ENCODE measurements around the gene PADI6. TPM values are rescaled to one million over a fixed set of nuclear protein-coding genes. Genes with fewer than 3 reads are reported as not detected.

The PADI6 gene
- total and polyA plus RNA-seq, 2 donors (not counting 1 experiment from before 2014, with no cell fraction given), result 0.04 TPM; not detected in 1

DNA sequence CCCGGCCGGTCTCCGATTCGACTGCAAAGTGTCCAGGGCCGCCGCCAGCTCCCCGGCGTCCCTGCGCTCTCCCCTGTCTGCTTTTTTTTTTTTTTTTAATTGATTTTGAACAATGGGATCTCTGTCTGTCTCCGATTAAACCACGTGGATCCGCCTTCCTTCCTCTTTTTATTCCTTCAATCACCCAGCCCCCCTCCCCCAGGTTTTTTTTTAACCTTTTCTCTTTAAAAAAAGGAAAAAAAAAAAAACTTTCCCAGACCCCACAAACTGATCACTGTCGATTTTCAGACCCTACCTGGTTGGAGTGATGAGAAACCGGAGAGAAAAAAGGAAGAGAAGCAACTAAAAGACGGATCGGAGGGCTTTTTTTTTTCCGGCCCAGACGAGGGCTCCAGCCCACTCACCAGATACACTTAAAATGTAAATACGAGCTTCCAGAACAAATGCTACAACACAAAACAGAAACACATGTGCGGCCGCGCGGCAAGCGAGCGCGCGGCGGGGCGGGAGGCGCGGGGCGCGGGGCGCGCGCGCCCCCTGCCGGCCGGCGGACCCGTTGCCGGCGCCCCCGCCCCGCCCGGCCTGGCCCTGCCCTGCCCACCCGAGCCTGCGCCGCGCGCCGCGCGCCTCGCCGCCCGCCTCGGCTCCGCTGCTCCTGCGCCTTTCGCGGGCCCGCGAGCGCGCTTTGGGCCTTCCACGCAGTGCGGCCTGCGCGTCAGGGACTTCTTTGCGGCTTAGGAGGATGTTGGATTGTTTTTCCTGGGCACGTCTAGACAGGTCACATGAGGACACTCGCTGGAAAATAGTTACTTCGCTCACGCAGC lies 67.5 kb downstream of the PADI6 start, which contains the start of gene RCC2:
RCC2 (minus strand) TSS at position 428 of the 824 bp plus-strand sequence. CDS start 1,163 bp downstream, outside the sequence.
- Mint-ChIP-seq H3K27ac (peak within 1 kb of the TSS; percentile 90), H3K4me3 (peak within 1 kb of the TSS; percentile 88), H3K9me3 (ENCODE audit: insufficient read depth) (no peaks in the 10 kb centered on the region), H3K4me1 (peaks cover 31% of the 10 kb centered on the region), H3K27me3 (peaks cover 18% of the 10 kb centered on the region)
- ATAC-seq (ENCODE audit: low read depth), result peak; percentile 69
- peaks cover 44% of the 10 kb centered on the region for H4K20me1 ChIP-seq (ENCODE audit: control insufficient read depth, insufficient read depth, low read length, poor library complexity, severe bottlenecking)
- peak within 1 kb of the TSS; percentile 87 for H2AFZ ChIP-seq (ENCODE audit: insufficient read depth, low read depth, low read length, poor library complexity, severe bottlenecking)
- ChIA-PET CTCF (interaction anchor here (0.5 to 1.6 kb wide), 8 partner anchors 8 to 290 kb away, joined by 3 to 6 read pairs (median 4); no protein-coding TSS in a partner anchor), POLR2A (interaction anchor here (0.7 kb wide), 3 partner anchors 9 to 732 kb away, joined by 3 to 7 read pairs (median 4); no protein-coding TSS in a partner anchor)
- TF ChIP-seq EZH2 (IDR thresholded peaks at IDR 0.05; ENCODE audit: borderline replicate concordance, insufficient read depth, low read depth, low read length, poor library complexity, severe bottlenecking), result no peak
- TF ChIP-seq, protein P1, sequence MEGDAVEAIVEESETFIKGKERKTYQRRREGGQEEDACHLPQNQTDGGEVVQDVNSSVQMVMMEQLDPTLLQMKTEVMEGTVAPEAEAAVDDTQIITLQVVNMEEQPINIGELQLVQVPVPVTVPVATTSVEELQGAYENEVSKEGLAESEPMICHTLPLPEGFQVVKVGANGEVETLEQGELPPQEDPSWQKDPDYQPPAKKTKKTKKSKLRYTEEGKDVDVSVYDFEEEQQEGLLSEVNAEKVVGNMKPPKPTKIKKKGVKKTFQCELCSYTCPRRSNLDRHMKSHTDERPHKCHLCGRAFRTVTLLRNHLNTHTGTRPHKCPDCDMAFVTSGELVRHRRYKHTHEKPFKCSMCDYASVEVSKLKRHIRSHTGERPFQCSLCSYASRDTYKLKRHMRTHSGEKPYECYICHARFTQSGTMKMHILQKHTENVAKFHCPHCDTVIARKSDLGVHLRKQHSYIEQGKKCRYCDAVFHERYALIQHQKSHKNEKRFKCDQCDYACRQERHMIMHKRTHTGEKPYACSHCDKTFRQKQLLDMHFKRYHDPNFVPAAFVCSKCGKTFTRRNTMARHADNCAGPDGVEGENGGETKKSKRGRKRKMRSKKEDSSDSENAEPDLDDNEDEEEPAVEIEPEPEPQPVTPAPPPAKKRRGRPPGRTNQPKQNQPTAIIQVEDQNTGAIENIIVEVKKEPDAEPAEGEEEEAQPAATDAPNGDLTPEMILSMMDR (IDR thresholded peaks at IDR 0.05), result no peak
- peaks cover 27 to 35% of the 10 kb centered on the region in 2 donors for H3K4me1 ChIP-seq (ENCODE audit: control insufficient read depth in 2 of 2, insufficient read depth in 2 of 2, low read length in 2 of 2)
- peaks cover 0 to 5% of the 10 kb centered on the region in 2 experiments for H3K36me3 ChIP-seq (replicated peaks in 1 of 2; ENCODE audit: control extremely low read depth in 1 of 2, control insufficient read depth in 1 of 2, extremely low read depth in 1 of 2, insufficient read depth in 2 of 2, low read length in 1 of 2)
- peaks cover 0 to 12% (median 3%) of the 10 kb centered on the region in 4 experiments for H3K27me3 ChIP-seq (replicated peaks in 1 of 4; ENCODE audit: control extremely low read depth in 1 of 4, control insufficient read depth in 3 of 4, insufficient read depth in 4 of 4, low read length in 3 of 4)
- peaks cover 36% of the 10 kb centered on the region for H3K79me2 ChIP-seq (ENCODE audit: control insufficient read depth, insufficient read depth, low read length)
- H3K9me3 ChIP-seq (ENCODE audit: control extremely low read depth in 1 of 3, control insufficient read depth in 2 of 3, insufficient read depth in 1 of 3, low read length in 2 of 3), result no peaks in the 10 kb centered on the region
- peak within 1 kb of the TSS; percentile 95 for H3K4me2 ChIP-seq (replicated peaks; ENCODE audit: low read depth, low read length, poor library complexity, severe bottlenecking)
- DNase-seq, result peak; percentile 87
- intact Hi-C loops (cut with micrococcal nuclease), result loop anchor here (1.0 to 10.0 kb wide), 4 partner anchors 8 to 385 kb away; partner anchors contain the start of gene SDHB
- WGBS (ENCODE audit: insufficient coverage), result under 1% methylated on average over 64 of the region's 75 CpGs
- H3K9ac ChIP-seq (ENCODE audit: low read length), result peak within 1 kb of the TSS; percentile 94
- H3K4me3 ChIP-seq (ENCODE audit: control extremely low read depth in 1 of 5, extremely low read depth in 1 of 5, insufficient read depth in 1 of 5, low read depth in 2 of 5, low read length in 4 of 5), result peak within 1 kb of the TSS; percentile 77 to 97 (median 87)
- H3K27ac ChIP-seq (ENCODE audit: low read length in 2 of 2), result peak within 1 kb of the TSS; percentile 70 to 87

All from B cell (primary cell).